ENCODE data around the gene MYBPC3. TPM values are rescaled to one million over a fixed set of nuclear protein-coding genes. Genes with fewer than 3 reads are reported as not detected.

MYBPC3 gene
- total and polyA plus RNA-seq, 10 of the 15 experiments (the other 5 are each of a cell fraction or from before 2014, with no cell fraction given): 0.03 to 0.08 (median 0.03) TPM; not detected in 7

DNA sequence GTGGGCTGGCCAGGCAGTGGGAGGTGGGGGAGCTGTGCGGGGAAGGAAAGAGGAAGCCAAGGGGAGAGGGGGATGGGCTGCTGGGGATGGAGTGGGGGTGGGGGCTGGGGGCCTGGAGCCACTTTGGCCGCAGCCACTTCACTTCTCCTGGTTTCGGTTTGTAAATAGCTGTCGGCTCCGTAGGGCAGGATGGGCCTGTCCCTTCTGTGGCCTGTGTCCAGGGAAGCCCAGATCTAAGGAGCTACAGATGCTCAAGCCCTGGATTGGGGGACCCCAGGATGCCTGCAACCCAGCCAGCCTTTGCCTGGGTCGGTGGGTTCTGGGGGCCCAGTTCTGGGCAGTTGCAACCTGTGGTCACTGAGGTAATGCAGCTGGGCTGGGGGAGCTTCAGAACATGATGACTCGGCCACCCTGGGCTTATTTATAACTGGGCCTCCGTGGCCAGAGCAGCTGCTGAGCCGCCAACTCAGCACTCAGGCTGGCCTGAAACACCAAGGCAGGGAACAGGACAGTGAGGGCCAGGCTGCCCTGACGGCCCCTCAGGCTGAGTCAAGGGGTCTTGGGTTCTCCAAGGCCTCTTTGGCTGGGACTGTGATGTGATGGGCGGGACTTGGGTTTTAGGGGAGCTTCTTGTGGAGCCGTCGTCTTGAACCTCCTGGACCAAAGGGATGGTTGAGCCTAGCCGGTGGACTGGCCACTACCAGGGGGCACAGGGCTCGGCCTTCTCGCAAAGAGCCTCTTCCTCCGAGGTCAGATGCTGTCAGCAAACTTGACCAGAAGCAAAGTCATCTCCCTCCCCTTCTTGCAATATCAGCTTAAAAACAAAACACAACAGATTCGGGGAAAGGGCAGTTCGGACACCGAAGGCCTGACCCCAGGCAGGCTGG lies 40.9 kb upstream of the MYBPC3 start:
- in situ Hi-C loops (cut with MboI): no loop called here
- no peaks in the 10 kb centered on the region for H4K20me1 ChIP-seq (ENCODE audit: control insufficient read depth, insufficient read depth)

More for the DNA sequence above, 40.9 kb upstream of the MYBPC3 start:
- no peak for ATAC-seq
- ChIA-PET SMC1A (ENCODE audit: uncharacterized antibody, unreplicated experiment) (interaction anchor here (1.2 to 5.0 kb wide), 4 partner anchors 9 to 20 kb away, joined by 3 to 36 read pairs (median 14); partner anchors contain the start of gene SPI1), POLR2A (interaction anchor here (0.6 to 8.5 kb wide), 5 partner anchors 9 to 21 kb away, joined by 3 to 94 read pairs (median 4); partner anchors contain the start of gene SPI1), RAD21 (ENCODE audit: unreplicated experiment) (interaction anchor here (1.0 to 1.8 kb wide), 3 partner anchors 14 to 19 kb away, joined by 4 to 8 read pairs (median 7); partner anchors contain the start of gene SPI1), CTCF (interaction anchor here (1.0 to 5.0 kb wide), 4 partner anchors 14 to 20 kb away, joined by 3 to 40 read pairs (median 10); partner anchors contain the start of gene SPI1)
- 0 out of 2 replicates have a peak overlapping the region, but pooled peaks have one; percentile 20 for H3K27ac ChIP-seq (ENCODE audit: control insufficient read depth, insufficient read depth)
- 0 out of 2 replicates have a peak, but pooled peaks have one; percentile 66 for TF ChIP-seq TCF12 (IDR thresholded peaks at IDR 0.05; ENCODE audit: low read depth, low read length)
- no peak for TF ChIP-seq ZSCAN29 (IDR thresholded peaks at IDR 0.05)
- TF ChIP-seq RUNX3 (IDR thresholded peaks at IDR 0.05; ENCODE audit: low read length): peak; percentile 75
- peak; percentile 37; the same call in 1 of the 2 replicates for TF ChIP-seq CBFB (IDR thresholded peaks at IDR 0.05; ENCODE audit: low read depth)
- no peak for TF ChIP-seq SPI1 (IDR thresholded peaks at IDR 0.05; ENCODE audit: borderline replicate concordance, insufficient read depth, low read depth, low read length)
- DNase-seq (ENCODE audit: low read depth, low spot score): no peak
- H2AFZ ChIP-seq (ENCODE audit: control insufficient read depth, low read depth, low read length): no peak overlapping the region; the same call in 1 of the 2 replicates
- 72% methylated on average over 18 of the region's 20 CpGs for WGBS (ENCODE audit: insufficient coverage, insufficient replicate concordance, low lambda C conversion rate, missing lambda C conversion rate)
- no peaks in the 10 kb centered on the region; a peak in 1 of 4 replicates for H3K36me3 ChIP-seq (ENCODE audit: control insufficient read depth in 2 of 2, insufficient read depth in 2 of 2, low read length in 1 of 2)
- H3K79me2 ChIP-seq (ENCODE audit: control insufficient read depth, insufficient read depth, low read length): no peaks in the 10 kb centered on the region; the same call in 1 of the 2 replicates
- H3K9me3 ChIP-seq (replicated peaks; ENCODE audit: control insufficient read depth, insufficient read depth, low read length): no peaks in the 10 kb centered on the region
- no peak overlapping the region for H3K4me3 ChIP-seq
- no peaks in the 10 kb centered on the region for H3K27me3 ChIP-seq (replicated peaks in 1 of 2; ENCODE audit: control insufficient read depth in 2 of 2, insufficient read depth in 2 of 2, low read length in 1 of 2)
- peaks cover 41% of the 10 kb centered on the region for H3K4me1 ChIP-seq (ENCODE audit: control insufficient read depth, insufficient read depth, low read length)
- no peak overlapping the region for H3K9ac ChIP-seq (ENCODE audit: control insufficient read depth, insufficient read depth, low read length)
- no TSS peak for BruUV-seq (replicated peaks)
- H3K4me2 ChIP-seq (ENCODE audit: control insufficient read depth, insufficient read depth): no peak overlapping the region
- no peak for FAIRE-seq
- intact Hi-C loops (cut with micrococcal nuclease; ENCODE audit: unreplicated experiment): no loop called here

Data from GM12878 (cell line).